ENCODE measurements around the gene TAX1BP3. TPM values are rescaled to one million over a fixed set of nuclear protein-coding genes. Genes with fewer than 3 reads are reported as not detected.

Gene TAX1BP3, protein sequence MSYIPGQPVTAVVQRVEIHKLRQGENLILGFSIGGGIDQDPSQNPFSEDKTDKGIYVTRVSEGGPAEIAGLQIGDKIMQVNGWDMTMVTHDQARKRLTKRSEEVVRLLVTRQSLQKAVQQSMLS
- total RNA-seq (ENCODE audit: low replicate concordance) = 81.9 and 210 TPM in 2 replicates

DNA sequence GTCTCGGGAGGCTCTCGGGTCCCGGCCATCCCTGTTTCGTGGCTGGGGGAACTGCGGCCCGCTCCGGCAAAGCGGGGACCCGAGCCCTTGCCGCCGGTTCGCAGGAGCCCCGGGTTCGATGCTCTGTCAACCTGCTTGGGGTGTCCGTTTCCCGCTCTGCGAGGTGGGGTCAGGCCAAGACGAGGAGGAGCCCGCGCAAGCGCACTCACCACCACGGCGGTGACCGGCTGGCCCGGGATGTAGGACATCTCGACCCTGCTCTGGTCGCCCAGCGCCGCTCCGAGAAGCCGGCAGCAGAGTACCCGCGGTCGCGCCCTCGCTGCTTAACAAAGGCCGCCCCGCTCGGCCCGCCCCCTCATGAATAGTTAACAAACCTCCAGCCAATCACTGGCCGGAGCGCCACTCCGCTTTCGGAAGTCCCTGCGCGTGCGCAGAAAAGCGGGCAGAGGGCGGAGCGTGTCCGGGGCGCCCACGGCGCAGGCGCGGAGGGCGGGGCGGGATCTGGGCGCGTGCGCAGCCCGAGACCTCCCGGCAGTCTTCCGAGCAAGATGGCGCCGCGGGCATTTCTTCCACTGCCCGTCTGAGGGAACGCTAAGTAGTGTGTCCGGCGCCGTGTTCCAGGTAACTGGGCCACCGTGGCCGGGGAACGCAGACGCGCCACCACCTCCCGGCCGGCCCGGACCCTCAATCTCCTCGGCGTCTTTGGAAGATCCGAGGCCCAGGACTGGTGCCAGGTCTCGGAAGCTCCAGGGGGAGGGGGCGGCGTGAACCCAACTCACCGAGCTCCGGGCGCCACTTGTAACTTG lies at the start of gene TAX1BP3, which contains the start of gene EMC6:
Gene TAX1BP3, minus strand, starts transcription at position 300 of the 806 bp plus-strand sequence. Its CDS starts 52 bp downstream, at position 248.
Gene EMC6, plus strand, starts transcription at position 534 of the 806 bp plus-strand sequence. CDS start 335 bp downstream, outside the sequence.

GRCh38 chr17:3695723-3696411 lies 27.5 kb upstream of the TAX1BP3 start, which contains the start of gene P2RX5:
TSS of gene P2RX5 (minus strand) at chr17:3696155. CDS start at chr17:3696005, 150 bp downstream.

DNA sequence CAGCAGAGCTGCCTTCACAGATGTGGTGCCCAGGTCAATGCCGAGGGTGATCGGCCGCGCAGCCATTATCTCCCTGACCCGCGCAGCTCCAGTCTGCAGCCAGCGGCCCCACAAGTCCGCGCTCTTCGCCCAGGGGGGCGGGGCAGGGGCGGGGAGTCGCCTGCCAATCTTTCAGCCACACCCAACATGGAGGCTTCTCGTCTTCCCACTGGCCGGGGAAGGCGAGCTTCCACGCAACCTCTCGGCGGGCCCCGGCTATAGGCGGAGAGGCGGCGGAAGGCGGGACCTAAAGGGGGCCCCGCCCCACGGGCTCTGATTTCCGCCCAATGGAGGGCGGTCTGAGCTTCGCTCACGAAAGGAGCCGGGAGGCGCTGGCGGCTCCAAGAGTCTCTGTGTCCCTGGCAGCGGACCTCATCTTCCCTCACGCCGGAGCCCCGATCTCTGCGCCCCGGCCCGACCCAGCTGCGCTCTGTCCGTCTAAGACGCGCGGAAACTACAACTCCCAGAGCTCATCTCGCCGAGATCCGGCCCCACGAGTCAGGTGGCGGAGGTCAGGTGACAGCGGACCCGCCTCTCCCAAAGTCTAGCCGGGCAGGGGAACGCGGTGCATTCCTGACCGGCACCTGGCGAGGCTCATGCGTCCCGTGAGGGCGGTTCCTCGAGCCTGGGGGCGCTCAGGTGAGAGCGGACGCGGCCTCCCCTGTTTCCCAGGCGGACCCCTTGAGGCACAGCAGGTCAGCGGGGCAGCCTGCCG lies 32.0 kb downstream of the TAX1BP3 start, which contains the start of the genes CTNS and SHPK:
Gene CTNS, plus strand, starts transcription at position 607 of the 754 bp plus-strand sequence. CDS start 3,447 bp downstream, outside the sequence.
Gene SHPK, minus strand, starts transcription at position 97 of the 754 bp plus-strand sequence. Its CDS starts 31 bp downstream, at position 66.

Other genes with a start within 250 kb of the TAX1BP3 start
- gene OR1E2, start 234.7 kb downstream of the TAX1BP3 start, total RNA-seq (ENCODE audit: low replicate concordance) = not detected in 2 replicates
- gene SPATA22, start 196.8 kb downstream of the TAX1BP3 start, total RNA-seq (ENCODE audit: low replicate concordance) = not detected in 2 replicates
- 2.9 TPM in 1 of 2 replicates, not detected in the other for gene ASPA, start 192.6 kb downstream of the TAX1BP3 start, total RNA-seq (ENCODE audit: low replicate concordance)
- gene TRPV3, start 110.8 kb downstream of the TAX1BP3 start, total RNA-seq (ENCODE audit: low replicate concordance) = 0.23 and 1.8 TPM in 2 replicates
- 0.60 and 1.8 TPM in 2 replicates for gene TRPV1, start 59.2 kb downstream of the TAX1BP3 start, total RNA-seq (ENCODE audit: low replicate concordance)
- 10.4 and 11.6 TPM in 2 replicates for gene SHPK, start 32.3 kb downstream of the TAX1BP3 start, total RNA-seq (ENCODE audit: low replicate concordance)
- 14.7 and 18.4 TPM in 2 replicates for gene CTNS, start 31.8 kb downstream of the TAX1BP3 start, total RNA-seq (ENCODE audit: low replicate concordance)
- gene EMC6, start 234 bp upstream of the TAX1BP3 start, total RNA-seq (ENCODE audit: low replicate concordance) = 4.9 and 18.9 TPM in 2 replicates
- 0.38 TPM in 1 of 2 replicates, not detected in the other for gene P2RX5, start 27.6 kb upstream of the TAX1BP3 start, total RNA-seq (ENCODE audit: low replicate concordance)
- 0.23 and 1.8 TPM in 2 replicates for gene HASPIN, start 55.3 kb upstream of the TAX1BP3 start, total RNA-seq (ENCODE audit: low replicate concordance)
- 15.4 and 23.8 TPM in 2 replicates for gene ITGAE, start 132.6 kb upstream of the TAX1BP3 start, total RNA-seq (ENCODE audit: low replicate concordance)
- 10.5 and 15.7 TPM in 2 replicates for gene NCBP3, start 177.7 kb upstream of the TAX1BP3 start, total RNA-seq (ENCODE audit: low replicate concordance)
- gene CAMKK1, start 224.5 kb upstream of the TAX1BP3 start, total RNA-seq (ENCODE audit: low replicate concordance) = 2.3 and 5.6 TPM in 2 replicates
- under 0.01 and 1.3 TPM in 2 replicates for gene P2RX1, start 247.9 kb upstream of the TAX1BP3 start, total RNA-seq (ENCODE audit: low replicate concordance)